NCI-H526 treated with DMSO at 0.1 percent for 48 hours (cell line): ENCODE measurements around the gene RAB3IL1.
A peak's percentile ranks its signal among the peaks of the same experiment; 100 is the strongest.
"Not testable (repeated sequence)": the region's sequence is repeated elsewhere in the genome, so short reads cannot be mapped to it uniquely, and the experiment has no call there.

Experiments used
- DNase-seq: peaks from one replicate; lab custom pipeline; 2025; lab: John Stamatoyannopoulos, UW

RAB3IL1 gene

GRCh38 chr11:61917334-61918109 lies at the start of gene RAB3IL1:
TSS of gene RAB3IL1 (minus strand) at chr11:61917566. CDS start at chr11:61917367, 199 bp downstream.
- DNase-seq, result no peak

- DNase-seq, result no peak
Measured at GRCh38 chr11:61966734-61967115, 49.4 kb upstream of the RAB3IL1 start.

GRCh38 chr11:61964666-61965271 lies 47.4 kb upstream of the RAB3IL1 start:
- not testable (repeated sequence) for DNase-seq

- no peak for DNase-seq
Measured at GRCh38 chr11:61964058-61964665, 46.8 kb upstream of the RAB3IL1 start.

GRCh38 chr11:61963282-61964057 lies 46.1 kb upstream of the RAB3IL1 start:
- DNase-seq, result no peak

- DNase-seq, result no peak
Measured at GRCh38 chr11:61963016-61963281, 45.6 kb upstream of the RAB3IL1 start.

- DNase-seq, result no peak
Measured at GRCh38 chr11:61962213-61963015, 45.0 kb upstream of the RAB3IL1 start.

GRCh38 chr11:61961570-61962212 lies 44.3 kb upstream of the RAB3IL1 start:
- DNase-seq, result no peak

GRCh38 chr11:61960532-61960931 lies 43.2 kb upstream of the RAB3IL1 start:
- no peak for DNase-seq

GRCh38 chr11:61959678-61960077 lies 42.3 kb upstream of the RAB3IL1 start:
- DNase-seq, result no peak

GRCh38 chr11:61959114-61959513 lies 41.7 kb upstream of the RAB3IL1 start:
- DNase-seq, result no peak

- DNase-seq, result no peak
Measured at GRCh38 chr11:61958590-61958989, 41.2 kb upstream of the RAB3IL1 start.

GRCh38 chr11:61957021-61957770 lies 39.8 kb upstream of the RAB3IL1 start:
- DNase-seq, result no peak

- DNase-seq, result no peak
Measured at GRCh38 chr11:61956191-61957020, 39.0 kb upstream of the RAB3IL1 start.

GRCh38 chr11:61955422-61956135 lies 38.2 kb upstream of the RAB3IL1 start:
- DNase-seq, result peak; percentile 47

GRCh38 chr11:61954851-61955421 lies 37.6 kb upstream of the RAB3IL1 start:
- DNase-seq, result no peak

- no peak for DNase-seq
Measured at GRCh38 chr11:61954106-61954850, 36.9 kb upstream of the RAB3IL1 start.

GRCh38 chr11:61953632-61954031 lies 36.3 kb upstream of the RAB3IL1 start:
- not testable (repeated sequence) for DNase-seq
